Keratinocyte (primary cell): Measurements from ENCODE around the gene TRAF2. TPM values are rescaled to one million over a fixed set of nuclear protein-coding genes. Genes with fewer than 3 reads are reported as not detected.

Experiments used
- DNase-seq: peaks from one replicate; pipeline ENCODE4 v3.0.0-alpha.2; 2011; ENCODE audit warnings: low read depth, missing footprints, low spot score
- FAIRE-seq: peaks from 2 replicates; lab custom pipeline; 2011; peaks lifted over from hg19 to GRCh38; lab: Jason Lieb, UNC
- H2AFZ ChIP-seq: 2 replicates; pipeline ENCODE4 v1.6.0; 2012; ENCODE audit warnings: low read length, control low read depth, inconsistent platforms; ENCODE audit not compliant: control insufficient read depth
- H3K27ac ChIP-seq: 2 replicates; pipeline ENCODE4 v1.5.1; 2011; ENCODE audit warnings: low read length; ENCODE audit not compliant: control insufficient read depth, insufficient read depth
- H3K27me3 ChIP-seq: 3 replicates; pipeline ENCODE4 v1.6.0; 2011; ENCODE audit warnings: low read length; ENCODE audit not compliant: control insufficient read depth, insufficient read depth; ENCODE audit errors: extremely low read depth
- H3K36me3 ChIP-seq, 2 experiments: 2 replicates in 1 of 2; 3 replicates in 1 of 2; pipeline ENCODE4 v1.5.1; 2011; ENCODE audit warnings: low read length in 2 of 2, mild to moderate bottlenecking in 1 of 2; ENCODE audit not compliant: control insufficient read depth in 2 of 2, insufficient read depth in 2 of 2; ENCODE audit errors: extremely low read depth in 1 of 2
- H3K4me1 ChIP-seq: 3 replicates; pipeline ENCODE4 v1.5.1; 2011; ENCODE audit warnings: low read length; ENCODE audit not compliant: control insufficient read depth, insufficient read depth; ENCODE audit errors: extremely low read depth
- H3K4me2 ChIP-seq: 3 replicates; pipeline ENCODE4 v1.6.0; 2011; ENCODE audit warnings: low read depth, low read length; ENCODE audit not compliant: control insufficient read depth, insufficient read depth; ENCODE audit errors: extremely low read depth
- H3K4me3 ChIP-seq, 3 experiments: fragments of 200-600 bp in 1 of 3; sonication (generic) in 1 of 3; 2 replicates in 2 of 3; 3 replicates in 1 of 3; pipeline ENCODE4 v1.5.1; 2011 to 2016; ENCODE audit warnings: low read length in 3 of 3, mild to moderate bottlenecking in 3 of 3, control low read depth in 2 of 3, inconsistent platforms in 1 of 3, low read depth in 1 of 3, mixed read lengths in 1 of 3, mixed run types in 1 of 3, moderate library complexity in 1 of 3; ENCODE audit not compliant: control insufficient read depth in 2 of 3, insufficient read depth in 2 of 3; ENCODE audit errors: extremely low read depth in 1 of 3
- H3K79me2 ChIP-seq: 2 replicates; pipeline ENCODE4 v1.6.0; 2012; ENCODE audit warnings: low read length; ENCODE audit not compliant: control insufficient read depth, insufficient read depth
- H3K9ac ChIP-seq: 3 replicates; pipeline ENCODE4 v1.6.0; 2011; ENCODE audit warnings: low read length; ENCODE audit not compliant: control insufficient read depth, insufficient read depth; ENCODE audit errors: extremely low read depth
- H3K9me1 ChIP-seq: 3 replicates; pipeline ENCODE4 v1.6.0; 2011; ENCODE audit warnings: low read length; ENCODE audit not compliant: control insufficient read depth, insufficient read depth; ENCODE audit errors: extremely low read depth
- H3K9me3 ChIP-seq: 2 replicates; pipeline ENCODE4 v1.5.1; 2012; ENCODE audit warnings: low read depth, low read length; ENCODE audit not compliant: control insufficient read depth
- H4K20me1 ChIP-seq: 3 replicates; pipeline ENCODE4 v1.6.0; 2011; ENCODE audit warnings: low read length; ENCODE audit not compliant: control insufficient read depth, insufficient read depth; ENCODE audit errors: extremely low read depth
- CTCF ChIP-seq, 3 experiments: IDR thresholded peaks in 1 of 3; conservative IDR thresholded peaks in 1 of 3; optimal IDR thresholded peaks in 1 of 3; 2 replicates in 2 of 3; 3 replicates in 1 of 3; pipeline versions ENCODE3 to v1.5.1; 2011; ENCODE audit warnings: low read length in 3 of 3, mild to moderate bottlenecking in 3 of 3, moderate library complexity in 2 of 3, control low read depth in 1 of 3, inconsistent platforms in 1 of 3; ENCODE audit not compliant: insufficient read depth in 2 of 3; ENCODE audit errors: extremely low read depth in 1 of 3
- EZH2 ChIP-seq: IDR thresholded peaks from one replicate; pipeline ENCODE4 v1.6.1; 2012; ENCODE audit warnings: inconsistent platforms, mild to moderate bottlenecking, low read length, moderate library complexity
- dilution Hi-C: fragments of 300-500 bp; cut with MboI; formaldehyde crosslinking; loops from one replicate; pipeline ENCODE4 v1.7.0; 2020; ENCODE audit warnings: low sequenced_read_pairs; ENCODE audit not compliant: extremely low pct_ligation_motif_present
- polyA plus RNA-seq, 5 experiments: library from polyadenylated mRNA; depleted of rRNA in 3 of 5; stranded (reverse) in 3 of 5; stranded (forward) in 1 of 5; unstranded in 1 of 5; fragments of >200 nt; gene quantifications; 1 replicate in 1 of 5; 2 replicates in 3 of 5; 3 replicates in 1 of 5; pipeline versions ENCODE4 v1.2.1 to v1.2.3, GENCODE V29; 2011 to 2012; ENCODE audit warnings: missing spikeins in 2 of 5, low read depth in 1 of 5, low replicate concordance in 1 of 5

The TRAF2 gene
- polyA plus RNA-seq, 1 donor (not counting 4 experiments of a cell fraction or from before 2014, with no cell fraction given), result 9.9 TPM

DNA sequence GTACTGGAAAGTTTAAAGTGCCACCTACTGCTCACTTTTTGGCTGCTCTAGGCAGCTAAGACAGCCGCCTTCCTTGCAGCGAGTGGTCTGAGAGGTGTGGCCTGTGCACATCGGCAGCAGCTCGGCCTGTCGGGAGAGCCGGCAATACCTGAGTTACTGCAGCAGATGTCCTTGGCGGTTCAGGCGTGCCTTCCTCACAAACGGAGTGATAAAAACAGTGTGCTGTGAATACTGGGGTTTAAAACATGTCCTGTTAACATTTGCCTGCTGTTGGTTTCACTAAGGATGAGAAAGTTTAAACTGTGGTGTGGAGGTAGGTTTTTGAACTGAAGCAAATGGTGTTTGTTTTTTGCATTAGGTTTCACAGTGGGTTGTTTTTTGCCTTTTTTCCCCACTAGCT is 12.9 kb downstream of the TRAF2 start:
- H3K36me3 ChIP-seq, result peaks cover 14 to 25% of the 10 kb centered on the region in 2 experiments
- peaks cover 45% of the 10 kb centered on the region for H3K79me2 ChIP-seq
- FAIRE-seq, result no peak
- H3K9me1 ChIP-seq, result no peaks in the 10 kb centered on the region
- dilution Hi-C loops, result no loop called here
- no peaks in the 10 kb centered on the region for H4K20me1 ChIP-seq
- no peak for DNase-seq
- H3K27me3 ChIP-seq, result no peaks in the 10 kb centered on the region
- H2AFZ ChIP-seq, result no peak overlapping the region
- peak overlapping the region; percentile 2 for H3K27ac ChIP-seq
- H3K9ac ChIP-seq, result no peak overlapping the region
- no peaks in the 10 kb centered on the region for H3K9me3 ChIP-seq
- H3K4me2 ChIP-seq, result no peak overlapping the region
- no peak overlapping the region for H3K4me3 ChIP-seq
- peaks cover 47% of the 10 kb centered on the region for H3K4me1 ChIP-seq
- peak in 1 of 3 experiments; percentile 17 for TF ChIP-seq CTCF (optimal IDR thresholded peaks at IDR 0.05 in 1 of 3, IDR thresholded peaks at IDR 0.05 in 1 of 3, conservative IDR thresholded peaks at IDR 0.05 in 1 of 3; ENCODE audit: extremely low read depth in 1 of 3, insufficient read depth in 2 of 3, low read length in 3 of 3)
- no peak for TF ChIP-seq EZH2

DNA sequence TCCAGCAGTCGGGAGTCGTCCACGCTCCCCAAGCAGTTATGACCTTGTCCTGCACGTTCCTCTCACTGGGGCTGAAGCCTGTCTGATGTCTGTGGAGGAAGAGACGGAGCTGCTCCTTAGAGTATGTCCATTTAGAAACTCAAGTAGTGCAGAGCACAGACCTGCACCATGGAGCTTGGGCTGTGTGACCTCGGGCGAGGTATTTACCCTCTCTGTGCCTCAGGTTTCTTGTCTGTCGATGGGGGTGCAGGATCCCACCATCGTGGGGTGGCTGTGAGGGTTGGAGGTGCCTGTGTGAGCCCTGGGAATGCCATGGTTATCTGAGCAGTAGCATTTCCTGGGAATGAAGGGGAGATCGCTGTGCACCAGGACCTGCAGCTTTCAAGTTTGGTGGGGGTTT is 14.2 kb downstream of the TRAF2 start:
- Histone ChIP-seq H3K4me1 (peaks cover 47% of the 10 kb centered on the region), H3K9me1 (no peaks in the 10 kb centered on the region), H3K36me3 (peaks cover 11 to 36% of the 10 kb centered on the region in 2 experiments), H3K79me2 (peaks cover 38% of the 10 kb centered on the region), H3K4me3 (no peak overlapping the region), H3K27ac (peak overlapping the region; percentile 100), H3K27me3 (no peaks in the 10 kb centered on the region), H3K9ac (peak overlapping the region; percentile 98), H2AFZ (no peak overlapping the region), H4K20me1 (no peaks in the 10 kb centered on the region), H3K9me3 (no peaks in the 10 kb centered on the region), H3K4me2 (peak overlapping the region; percentile 95)
- dilution Hi-C loops, result no loop called here
- DNase-seq (no peak), FAIRE-seq (no peak)
- no peak for TF ChIP-seq EZH2
- no peak for TF ChIP-seq CTCF (optimal IDR thresholded peaks at IDR 0.05 in 1 of 3, IDR thresholded peaks at IDR 0.05 in 1 of 3, conservative IDR thresholded peaks at IDR 0.05 in 1 of 3; ENCODE audit: extremely low read depth in 1 of 3, insufficient read depth in 2 of 3, low read length in 3 of 3)
